Umbilical cord (tissue), 2 donors: ENCODE data around the gene CNTNAP2. TPM values are rescaled to one million over a fixed set of nuclear protein-coding genes. Genes with fewer than 3 reads are reported as not detected.
A peak's percentile ranks its signal among the peaks of the same experiment; 100 is the strongest.

ENCODE experiments used
- DNase-seq: peaks from one replicate; pipeline ENCODE4 v3.0.0-alpha.2; 2015; ENCODE audit warnings: low spot score
- total RNA-seq: library from RNA; depleted of rRNA; stranded (reverse); fragments of >200 nt; gene quantifications from one replicate; pipeline ENCODE4 v1.2.3, GENCODE V29; 2014; ENCODE audit warnings: low replicate concordance; ENCODE audit not compliant: insufficient read depth

Gene CNTNAP2
- total RNA-seq, 1 donor from 2014 or later = 81.1 TPM

GRCh38 chr7:147008530-147008929 is 891.9 kb downstream of the CNTNAP2 start:
- DNase-seq = no peak

- DNase-seq = no peak
Observed at GRCh38 chr7:147012666-147013065, 896.1 kb downstream of the CNTNAP2 start.

- no peak for DNase-seq
Observed at GRCh38 chr7:147013825-147014224, 897.2 kb downstream of the CNTNAP2 start.

- DNase-seq = no peak
Observed at GRCh38 chr7:147014286-147014955, 897.8 kb downstream of the CNTNAP2 start.

GRCh38 chr7:147015999-147016398 is 899.4 kb downstream of the CNTNAP2 start:
- DNase-seq = no peak

GRCh38 chr7:147022056-147022455 is 905.5 kb downstream of the CNTNAP2 start:
- peak; percentile 10 for DNase-seq

- DNase-seq = no peak
Observed at GRCh38 chr7:147023440-147023839, 906.8 kb downstream of the CNTNAP2 start.

GRCh38 chr7:147029953-147030352 is 913.4 kb downstream of the CNTNAP2 start:
- no peak for DNase-seq

GRCh38 chr7:147033641-147034040 is 917.0 kb downstream of the CNTNAP2 start:
- DNase-seq = no peak

GRCh38 chr7:147041438-147041837 is 924.8 kb downstream of the CNTNAP2 start:
- no peak for DNase-seq

GRCh38 chr7:147044941-147045340 is 928.3 kb downstream of the CNTNAP2 start:
- DNase-seq = no peak

GRCh38 chr7:147047696-147048095 is 931.1 kb downstream of the CNTNAP2 start:
- no peak for DNase-seq

GRCh38 chr7:147048864-147049263 is 932.3 kb downstream of the CNTNAP2 start:
- DNase-seq = no peak

GRCh38 chr7:147052818-147053217 is 936.2 kb downstream of the CNTNAP2 start:
- no peak for DNase-seq

- no peak for DNase-seq
Observed at GRCh38 chr7:147053746-147054145, 937.1 kb downstream of the CNTNAP2 start.

GRCh38 chr7:147060070-147060469 is 943.5 kb downstream of the CNTNAP2 start:
- DNase-seq = no peak

GRCh38 chr7:147062897-147063296 is 946.3 kb downstream of the CNTNAP2 start:
- DNase-seq = no peak

GRCh38 chr7:147068842-147069241 is 952.2 kb downstream of the CNTNAP2 start:
- DNase-seq = no peak

GRCh38 chr7:147069771-147070170 is 953.2 kb downstream of the CNTNAP2 start:
- no peak for DNase-seq

GRCh38 chr7:147070886-147071285 is 954.3 kb downstream of the CNTNAP2 start:
- no peak for DNase-seq

GRCh38 chr7:147071536-147071935 is 954.9 kb downstream of the CNTNAP2 start:
- DNase-seq = no peak

- DNase-seq = no peak
Observed at GRCh38 chr7:147078312-147078711, 961.7 kb downstream of the CNTNAP2 start.

GRCh38 chr7:147079083-147079482 is 962.5 kb downstream of the CNTNAP2 start:
- no peak for DNase-seq

- DNase-seq = no peak
Observed at GRCh38 chr7:147079921-147080420, 963.4 kb downstream of the CNTNAP2 start.
